ENCODE data around the gene TNFRSF4.

DNA sequence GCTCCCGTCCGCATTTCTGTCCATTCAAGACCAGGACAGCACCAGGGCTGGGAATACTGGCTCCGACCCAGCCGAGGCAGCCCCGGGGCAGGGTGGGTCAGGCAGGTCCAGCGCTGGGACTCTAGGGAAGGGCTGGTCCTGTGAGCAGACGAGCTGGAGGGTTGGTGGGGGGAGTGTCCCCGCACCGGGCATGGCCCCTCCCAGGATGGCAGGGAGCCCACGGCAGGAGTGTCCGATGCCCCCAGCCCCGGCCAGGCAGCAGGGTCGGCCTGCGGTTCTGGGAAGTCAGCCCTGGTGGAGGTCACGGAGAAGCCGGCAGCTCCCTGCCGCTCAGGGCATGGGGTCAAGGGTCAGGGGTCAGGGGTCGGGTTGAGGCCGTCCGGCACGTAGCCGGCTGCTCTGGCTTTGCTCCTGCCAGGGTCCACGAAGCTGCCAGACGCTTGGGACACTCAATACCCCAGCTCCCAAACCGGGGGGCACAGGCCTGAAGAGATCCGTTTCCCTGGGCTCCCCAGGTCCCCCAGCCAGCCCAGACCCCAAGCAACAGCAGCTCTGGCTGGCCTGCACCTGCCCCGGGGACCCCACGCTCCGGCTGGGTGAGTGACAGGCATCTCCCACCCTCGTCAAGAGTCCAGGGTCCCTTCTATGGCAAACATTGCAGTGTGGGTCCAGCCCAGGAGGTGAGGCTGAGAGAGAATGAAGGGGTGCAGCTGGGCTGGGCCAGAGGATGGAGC is 25.8 kb upstream of the TNFRSF4 start:
- TF ChIP-seq CTCF (IDR thresholded peaks at IDR 0.05) (no peak), POLR2A (IDR thresholded peaks at IDR 0.05) (no peak), POLR2AphosphoS5 (IDR thresholded peaks at IDR 0.05) (no peak)
